ENCODE results near the gene HOMER1.

HOMER1 gene

GRCh38 chr5:79486116-79486515, 27.8 kb downstream of the HOMER1 start:
- TF ChIP-seq CTCF (IDR thresholded peaks at IDR 0.05; ENCODE audit: low read depth, low read length), result no peak
- H3K4me3 ChIP-seq (replicated peaks in 1 of 2; ENCODE audit: low read depth in 2 of 2, low read length in 2 of 2), result no peak overlapping the region
- DNase-seq (ENCODE audit: low read depth in 2 of 2), result peak in 1 of 2 donors; percentile 21

GRCh38 chr5:79484731-79485130, 29.2 kb downstream of the HOMER1 start:
- no peak overlapping the region for H3K4me3 ChIP-seq (replicated peaks in 1 of 2; ENCODE audit: low read depth in 2 of 2, low read length in 2 of 2)
- TF ChIP-seq CTCF (IDR thresholded peaks at IDR 0.05; ENCODE audit: low read depth, low read length), result no peak
- DNase-seq (ENCODE audit: low read depth in 2 of 2), result peak; percentile 57 to 59

GRCh38 chr5:79481574-79481973, 32.4 kb downstream of the HOMER1 start:
- no peak for DNase-seq (ENCODE audit: low read depth in 2 of 2)
- no peak for TF ChIP-seq CTCF (IDR thresholded peaks at IDR 0.05; ENCODE audit: low read depth, low read length)
- no peak overlapping the region for H3K4me3 ChIP-seq (replicated peaks in 1 of 2; ENCODE audit: low read depth in 2 of 2, low read length in 2 of 2)

- no peak overlapping the region for H3K4me3 ChIP-seq (replicated peaks in 1 of 2; ENCODE audit: low read depth in 2 of 2, low read length in 2 of 2)
- TF ChIP-seq CTCF (IDR thresholded peaks at IDR 0.05; ENCODE audit: low read depth, low read length), result no peak
- DNase-seq (ENCODE audit: low read depth in 2 of 2), result no peak
Measured at GRCh38 chr5:79480991-79481390, 32.9 kb downstream of the HOMER1 start.

GRCh38 chr5:79475152-79475466, 38.8 kb downstream of the HOMER1 start:
- TF ChIP-seq CTCF (IDR thresholded peaks at IDR 0.05; ENCODE audit: low read depth, low read length), result no peak
- no peak for DNase-seq (ENCODE audit: low read depth in 2 of 2)
- no peak overlapping the region for H3K4me3 ChIP-seq (replicated peaks in 1 of 2; ENCODE audit: low read depth in 2 of 2, low read length in 2 of 2)

GRCh38 chr5:79474367-79475151, 39.4 kb downstream of the HOMER1 start:
- no peak for TF ChIP-seq CTCF (IDR thresholded peaks at IDR 0.05; ENCODE audit: low read depth, low read length)
- no peak overlapping the region for H3K4me3 ChIP-seq (replicated peaks in 1 of 2; ENCODE audit: low read depth in 2 of 2, low read length in 2 of 2)
- DNase-seq (ENCODE audit: low read depth in 2 of 2), result no peak

- TF ChIP-seq CTCF (IDR thresholded peaks at IDR 0.05; ENCODE audit: low read depth, low read length), result no peak
- no peak for DNase-seq (ENCODE audit: low read depth in 2 of 2)
Measured at GRCh38 chr5:79471556-79471955, 42.4 kb downstream of the HOMER1 start.

More at GRCh38 chr5:79471556-79471955, 42.4 kb downstream of the HOMER1 start:
- H3K4me3 ChIP-seq (replicated peaks in 1 of 2; ENCODE audit: low read depth in 2 of 2, low read length in 2 of 2), result no peak overlapping the region

All from cardiac fibroblast (primary cell).